ENCODE measurements around the gene ACVR1C. TPM values are rescaled to one million over a fixed set of nuclear protein-coding genes. Genes with fewer than 3 reads are reported as not detected.
A peak's percentile ranks its signal among the peaks of the same experiment; 100 is the strongest.

The ACVR1C gene
- total and polyA plus RNA-seq, 2 of the 8 experiments (the other 6 are each of a cell fraction or from before 2014, with no cell fraction given) = 0.21 to 0.52 TPM

GRCh38 chr2:157627594-157628476, 829 bp downstream of the ACVR1C start:
- ChIA-PET POLR2A (ENCODE audit: partially characterized antibody) (interaction anchor here (0.9 to 1.1 kb wide), 2 partner anchors 15 to 30 kb away, joined by 3 read pairs; no protein-coding TSS in a partner anchor), CTCF (ENCODE audit: partially characterized antibody) (interaction anchor here (0.9 to 3.5 kb wide), 24 partner anchors 14 to 381 kb away, joined by 3 to 17 read pairs (median 4); partner anchors contain the start of gene ERMN)
- no peak overlapping the region for H2AK5ac ChIP-seq (ENCODE audit: low read depth, low read length)
- no peak overlapping the region for H2BK12ac ChIP-seq (ENCODE audit: low read depth, low read length)
- H3K18ac ChIP-seq (ENCODE audit: extremely low read depth, low read length) = no peak overlapping the region
- no peak for FAIRE-seq
- H2BK5ac ChIP-seq (ENCODE audit: low read depth, low read length) = no peak overlapping the region
- no peak overlapping the region for H3K27ac ChIP-seq (ENCODE audit: low read depth, low read length)
- H3K9me3 ChIP-seq (ENCODE audit: insufficient read depth in 2 of 2, low read depth in 1 of 2, low read length in 1 of 2) = no peaks in the 10 kb centered on the region
- no peak for DNase-seq (ENCODE audit: low read depth in 1 of 2, low spot score in 2 of 2)
- no peaks in the 10 kb centered on the region; a peak in 1 of 7 replicates for H3K4me1 ChIP-seq (replicated peaks in 1 of 4; ENCODE audit: control insufficient read depth in 3 of 4, insufficient read depth in 4 of 4, low read length in 3 of 4)
- H3K36me3 ChIP-seq (ENCODE audit: control insufficient read depth in 2 of 4, insufficient read depth in 4 of 4, low read length in 3 of 4) = no peaks in the 10 kb centered on the region
- no peaks in the 10 kb centered on the region for H3K79me1 ChIP-seq (ENCODE audit: low read depth, low read length)
- H4K20me1 ChIP-seq (replicated peaks in 1 of 2; ENCODE audit: control insufficient read depth in 1 of 2, insufficient read depth in 2 of 2, low read length in 2 of 2) = peaks cover 2% of the 10 kb centered on the region in 2 experiments
- H3K23me2 ChIP-seq (ENCODE audit: low read depth, low read length) = peaks cover 7% of the 10 kb centered on the region; the same call in 1 of the 2 replicates
- no peak overlapping the region; the same call in 1 of the 2 replicates for H2AFZ ChIP-seq (ENCODE audit: low read length)
- no peak overlapping the region for H3K4ac ChIP-seq (replicated peaks; ENCODE audit: insufficient read length, low read depth, low read length)
- no peak overlapping the region for H3K56ac ChIP-seq (replicated peaks; ENCODE audit: insufficient read length, low read depth, low read length)
- H4K5ac ChIP-seq (ENCODE audit: insufficient read length, low read depth, low read length) = no peak overlapping the region
- H2BK120ac ChIP-seq (replicated peaks; ENCODE audit: low read depth, low read length) = no peak overlapping the region
- peaks cover 8 to 34% (median 23%) of the 10 kb centered on the region in 4 experiments for H3K27me3 ChIP-seq (replicated peaks in 1 of 4; ENCODE audit: control insufficient read depth in 3 of 4, extremely low read depth in 1 of 4, insufficient read depth in 3 of 4, low read length in 3 of 4)
- H3K4me3 ChIP-seq (ENCODE audit: extremely low read depth in 1 of 4, insufficient read depth in 2 of 4, low read depth in 3 of 4, low read length in 4 of 4) = peak overlapping the region; percentile 41 to 78 (median 46)
- 16% methylated on average over 26 of the region's 31 CpGs; no CpG with 5 or more reads in 1 of the 2 experiments for WGBS, 2 experiments (ENCODE audit: extremely low coverage in 1 of 2, insufficient coverage in 1 of 2, insufficient read length in 1 of 2, insufficient replicate concordance in 2 of 2, low coverage in 1 of 2, low lambda C conversion rate in 2 of 2, missing lambda C conversion rate in 1 of 2)
- no peak overlapping the region for H2BK15ac ChIP-seq (ENCODE audit: low read length)
- H4K8ac ChIP-seq (ENCODE audit: extremely low read depth, insufficient read depth, low read length) = no peak overlapping the region; the same call in 1 of the 2 replicates
- H3K9ac ChIP-seq (replicated peaks in 1 of 4; ENCODE audit: extremely low read depth in 1 of 4, low read depth in 3 of 4, low read length in 3 of 4) = no peak overlapping the region
- H3K4me2 ChIP-seq (ENCODE audit: insufficient read depth in 1 of 2, low read depth in 2 of 2, low read length in 2 of 2) = peak overlapping the region; percentile 81 to 83
- no peaks in the 10 kb centered on the region for H3K79me2 ChIP-seq (ENCODE audit: control insufficient read depth in 1 of 2, insufficient read depth in 2 of 2, low read length in 2 of 2)
- H2BK20ac ChIP-seq (ENCODE audit: low read length) = no peak overlapping the region
- H3K23ac ChIP-seq (ENCODE audit: insufficient read length) = no peak overlapping the region
- H3K14ac ChIP-seq (ENCODE audit: insufficient read length) = no peak overlapping the region
- no peak overlapping the region for H4K91ac ChIP-seq (replicated peaks; ENCODE audit: insufficient read length, low read length)
- TF ChIP-seq JUND (IDR thresholded peaks at IDR 0.05; ENCODE audit: low read length) (no peak), TAF1 (IDR thresholded peaks at IDR 0.05; ENCODE audit: low read depth, low read length) (no peak), TAF7 (optimal IDR thresholded peaks at IDR 0.05; ENCODE audit: borderline replicate concordance, low read depth, low read length) (no peak), TBP (IDR thresholded peaks at IDR 0.05; ENCODE audit: low read depth, low read length) (no peak; the same call in 1 of the 2 replicates), SP2 (IDR thresholded peaks at IDR 0.05; ENCODE audit: low read length) (no peak), GABPA (IDR thresholded peaks at IDR 0.05; ENCODE audit: borderline replicate concordance, insufficient read depth, low read length) (no peak), JUN (IDR thresholded peaks at IDR 0.05; ENCODE audit: low read depth, low read length) (no peak), SUZ12 (IDR thresholded peaks at IDR 0.05; ENCODE audit: low read length) (peak; percentile 73; the same call in 1 of the 2 replicates), RNF2 (IDR thresholded peaks at IDR 0.05; ENCODE audit: borderline replicate concordance, low read depth, low read length, missing control alignments, poor library complexity, severe bottlenecking) (peak; percentile 63)
- TF ChIP-seq, protein P1, sequence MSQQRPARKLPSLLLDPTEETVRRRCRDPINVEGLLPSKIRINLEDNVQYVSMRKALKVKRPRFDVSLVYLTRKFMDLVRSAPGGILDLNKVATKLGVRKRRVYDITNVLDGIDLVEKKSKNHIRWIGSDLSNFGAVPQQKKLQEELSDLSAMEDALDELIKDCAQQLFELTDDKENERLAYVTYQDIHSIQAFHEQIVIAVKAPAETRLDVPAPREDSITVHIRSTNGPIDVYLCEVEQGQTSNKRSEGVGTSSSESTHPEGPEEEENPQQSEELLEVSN (IDR thresholded peaks at IDR 0.05) = 0 out of 2 replicates have a peak, but pooled peaks have one; percentile 30

All from H1 (cell line).